GM19025 (cell line): ENCODE results near the gene ASPG.

Source experiments
- ATAC-seq: cut with Tn5 transposase; IDR thresholded peaks from one replicate; pipeline ENCODE4 v1.9.1; 2021; ENCODE audit warnings: mild to moderate bottlenecking, low read depth, moderate library complexity; ENCODE audit not compliant: unreplicated experiment

ASPG gene

GRCh38 chr14:104073764-104074163, 11.7 kb upstream of the ASPG start:
- no peak for ATAC-seq

- ATAC-seq, result no peak
These were observed 9.9 kb upstream of the ASPG start for GRCh38 chr14:104075530-104076151.

- no peak for ATAC-seq
These were observed 8.8 kb upstream of the ASPG start for GRCh38 chr14:104076743-104077142.

- no peak for ATAC-seq
These were observed 7.5 kb upstream of the ASPG start for GRCh38 chr14:104078031-104078455.

GRCh38 chr14:104080376-104081260, 4.9 kb upstream of the ASPG start:
- ATAC-seq, result no peak

- no peak for ATAC-seq
These were observed 4.2 kb upstream of the ASPG start for GRCh38 chr14:104081261-104081835.

GRCh38 chr14:104081951-104082464, 3.5 kb upstream of the ASPG start:
- no peak for ATAC-seq

GRCh38 chr14:104082807-104083206, 2.7 kb upstream of the ASPG start:
- ATAC-seq, result no peak

GRCh38 chr14:104084251-104085002, 1.1 kb upstream of the ASPG start:
- ATAC-seq, result no peak

GRCh38 chr14:104085889-104086201, 345 bp downstream of the ASPG start:
- ATAC-seq, result no peak

GRCh38 chr14:104086210-104086660, 735 bp downstream of the ASPG start:
- no peak for ATAC-seq

GRCh38 chr14:104086661-104087461, 1.4 kb downstream of the ASPG start:
- no peak for ATAC-seq

GRCh38 chr14:104087505-104087904, 2.0 kb downstream of the ASPG start:
- no peak for ATAC-seq

GRCh38 chr14:104087981-104088850, 2.7 kb downstream of the ASPG start:
- ATAC-seq, result no peak

- no peak for ATAC-seq
These were observed 4.7 kb downstream of the ASPG start for GRCh38 chr14:104090071-104090748.

- no peak for ATAC-seq
These were observed 5.8 kb downstream of the ASPG start for GRCh38 chr14:104091061-104091926.

GRCh38 chr14:104091927-104092771, 6.6 kb downstream of the ASPG start:
- ATAC-seq, result no peak
